Measurements from ENCODE around the gene KLRF1.

Gene KLRF1

DNA sequence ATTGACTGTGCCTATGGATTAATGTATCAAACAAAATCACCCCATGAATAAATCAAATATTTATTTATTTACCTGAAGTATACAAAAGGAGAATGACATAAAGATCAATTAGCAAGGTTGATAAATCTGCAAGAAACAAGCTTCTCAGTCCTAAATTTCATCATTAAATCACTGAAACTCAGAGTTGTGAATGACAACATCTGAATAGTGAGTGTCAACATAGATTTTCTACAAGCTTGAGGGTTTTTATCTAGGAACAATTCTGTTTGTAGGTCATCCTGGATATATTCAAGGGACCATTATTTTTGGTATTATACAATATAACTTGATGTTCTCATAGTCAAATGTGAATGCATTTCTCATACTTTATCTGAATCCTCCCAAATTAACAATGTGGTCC, 17.4 kb upstream of the KLRF1 start:
- no peak for DNase-seq

DNA sequence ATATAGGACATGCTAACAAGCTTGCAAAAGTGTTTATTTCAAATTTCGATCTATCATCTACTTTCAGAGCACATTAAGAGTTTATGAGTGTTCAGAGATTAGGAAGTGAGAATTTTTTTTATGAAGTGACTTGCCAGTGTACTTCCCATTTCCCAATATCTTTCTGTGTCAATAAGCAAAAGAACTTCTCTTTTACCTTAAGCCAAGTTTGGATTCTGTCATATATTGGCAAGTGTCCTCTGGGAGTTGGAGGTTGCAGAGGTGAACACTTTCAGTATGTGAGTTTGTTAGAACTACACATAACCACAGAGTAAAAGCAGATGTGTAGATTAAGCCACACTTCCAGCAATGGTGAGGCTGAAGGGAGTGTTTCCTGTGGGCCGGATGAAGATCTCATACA, 16.6 kb upstream of the KLRF1 start:
- no peak for DNase-seq

DNA sequence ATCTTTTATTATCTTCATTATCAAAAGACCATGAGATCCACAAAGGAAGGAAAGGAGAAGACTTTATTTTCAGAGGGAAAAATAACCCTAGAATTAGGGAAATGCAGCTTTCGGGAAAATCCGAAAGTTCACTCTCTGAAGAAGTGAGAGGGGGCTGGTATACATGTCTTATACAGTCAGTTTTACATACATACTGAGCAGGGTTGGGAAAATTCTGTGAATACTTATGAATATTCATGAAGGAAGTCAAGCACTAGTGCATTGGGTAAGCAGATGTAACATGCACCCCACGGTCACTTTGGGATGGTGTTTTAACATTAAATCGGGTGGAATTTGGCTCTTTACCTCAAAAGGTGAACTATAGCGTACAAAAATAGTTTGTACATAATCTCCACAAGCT, 15.7 kb upstream of the KLRF1 start:
- no peak for DNase-seq

DNA sequence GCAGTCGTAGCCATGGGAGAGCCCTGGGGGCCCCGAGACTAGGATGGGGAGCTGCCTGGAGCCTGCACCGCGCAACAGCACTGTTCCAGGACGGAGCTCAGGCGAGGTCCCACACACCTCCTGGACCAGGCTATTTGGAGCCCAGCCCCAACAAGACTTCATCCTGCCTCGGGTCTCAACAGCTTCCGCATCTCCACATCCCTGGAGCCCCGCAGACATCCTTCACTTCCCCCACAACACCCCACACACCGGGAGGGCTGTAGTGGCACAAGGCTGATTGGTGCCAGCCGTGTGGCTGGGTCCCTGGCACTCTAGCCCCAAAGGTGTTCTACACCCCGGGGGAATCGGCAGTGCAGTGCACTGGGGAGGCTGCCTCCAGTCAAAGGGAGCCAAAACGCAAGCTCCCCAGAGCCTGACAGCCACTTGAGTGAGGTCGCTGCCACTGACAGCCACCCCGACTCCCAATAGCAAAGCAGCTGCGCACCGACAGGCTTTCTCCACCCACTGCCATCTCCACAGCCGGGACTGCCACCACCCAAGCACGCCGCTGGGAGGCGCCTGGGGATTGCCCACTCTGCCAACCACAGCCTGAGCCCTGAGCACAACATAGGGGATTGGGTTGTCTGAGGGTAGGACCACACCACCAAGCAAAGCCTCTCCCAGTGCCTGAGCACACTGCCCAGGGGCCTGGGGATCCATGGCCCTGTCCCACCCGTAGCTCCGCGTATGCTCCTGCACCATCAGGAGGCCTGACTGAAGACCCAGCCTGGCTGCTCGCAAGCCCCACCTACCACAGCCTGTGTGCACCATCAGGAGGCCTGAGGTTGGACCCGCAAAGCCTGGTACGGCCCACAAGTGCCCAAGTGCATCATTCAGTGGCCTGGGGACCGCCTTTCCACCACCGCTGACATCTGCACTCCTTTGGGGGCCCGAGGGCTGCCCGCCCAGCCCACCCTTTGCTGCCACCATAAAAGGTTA, 13.2 kb upstream of the KLRF1 start:
- peak; percentile 86 to 91 for DNase-seq

DNA sequence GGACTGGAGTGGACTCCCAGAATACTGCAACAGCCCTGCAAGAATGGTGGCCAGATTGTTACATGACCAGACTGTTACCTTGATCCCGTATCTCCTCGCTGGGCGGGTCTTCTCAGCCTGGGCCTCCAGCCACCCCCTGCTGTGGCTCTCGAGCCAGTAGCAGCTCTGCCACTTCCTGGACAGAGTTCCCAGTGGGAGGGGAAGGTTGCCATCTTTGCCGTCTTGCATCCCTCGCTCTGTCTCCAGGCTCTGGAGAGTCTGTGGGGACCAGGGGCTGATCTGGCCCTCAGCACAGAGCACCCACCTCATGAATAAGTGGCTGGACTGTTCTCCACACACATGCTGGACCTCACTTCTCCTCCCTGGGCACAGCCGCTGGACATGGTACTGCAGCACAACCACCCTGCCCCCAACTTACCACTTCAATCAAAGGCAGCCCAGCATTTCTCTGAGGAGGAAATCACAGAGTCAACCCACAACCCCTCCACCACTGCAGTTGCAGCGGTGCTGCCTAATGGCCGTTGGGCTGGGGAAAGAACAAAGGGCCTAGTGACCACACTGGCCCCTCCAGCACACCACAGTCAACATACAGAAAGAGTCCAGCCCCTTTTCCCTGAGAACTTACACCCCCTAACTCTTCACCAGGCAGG, 6.9 kb upstream of the KLRF1 start:
- DNase-seq, result no peak

DNA sequence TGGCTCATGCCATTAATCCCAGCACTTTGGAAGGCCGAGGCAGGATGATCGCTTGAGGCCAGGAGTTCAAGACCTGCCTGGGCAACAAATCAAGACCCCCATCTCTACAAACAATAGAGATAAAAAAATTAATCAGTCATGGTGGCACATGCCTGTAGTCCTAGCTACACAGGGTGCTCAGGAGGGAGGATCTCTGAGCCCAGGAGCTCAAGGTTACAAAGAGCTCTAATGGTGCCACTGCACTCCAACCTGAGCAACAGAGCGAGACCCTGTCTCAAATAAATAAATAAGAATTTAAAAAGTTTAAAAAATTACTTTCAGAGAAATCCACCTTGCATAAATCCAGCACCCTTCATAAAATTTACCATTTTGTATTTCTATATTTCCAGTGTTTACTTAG, 2.2 kb downstream of the KLRF1 start:
- DNase-seq, result no peak

DNA sequence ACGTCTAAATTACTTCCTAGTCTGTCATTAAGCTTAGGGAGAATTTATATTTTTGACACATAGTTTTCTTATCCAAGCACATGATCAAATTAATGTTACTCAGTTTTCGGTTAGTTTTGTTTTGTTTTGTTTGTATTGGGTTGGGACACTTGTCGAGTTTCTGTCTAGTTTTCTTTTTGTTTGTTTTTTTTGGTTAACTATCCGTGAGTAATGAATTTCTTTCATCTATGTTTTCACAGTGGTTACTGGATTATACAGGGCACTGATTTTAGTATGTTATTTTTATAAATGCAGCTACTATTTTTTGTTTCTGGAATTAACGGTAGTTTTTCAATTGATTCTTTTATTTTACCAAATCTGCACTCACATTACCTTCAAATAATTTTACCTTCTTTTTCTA, 2.7 kb downstream of the KLRF1 start:
- DNase-seq, result no peak

DNA sequence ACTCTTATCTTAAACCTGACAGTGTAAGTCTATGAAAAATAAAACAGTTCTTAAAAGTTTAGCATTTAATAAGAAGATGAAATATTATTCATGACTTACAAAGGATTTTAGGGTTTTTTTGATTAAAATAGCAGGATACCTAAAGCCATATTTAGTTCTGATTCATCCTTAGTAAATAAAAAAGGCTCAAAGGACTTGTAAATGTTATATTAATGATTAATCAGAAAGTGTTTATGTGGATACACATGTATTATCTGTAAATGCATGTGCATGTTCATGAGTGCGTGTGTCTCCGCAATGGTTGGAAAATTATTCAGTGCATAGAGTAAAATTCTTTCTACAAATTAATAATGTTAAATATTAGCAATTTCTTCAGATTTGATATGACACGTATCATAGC, 4.4 kb downstream of the KLRF1 start:
- no peak for DNase-seq

DNA sequence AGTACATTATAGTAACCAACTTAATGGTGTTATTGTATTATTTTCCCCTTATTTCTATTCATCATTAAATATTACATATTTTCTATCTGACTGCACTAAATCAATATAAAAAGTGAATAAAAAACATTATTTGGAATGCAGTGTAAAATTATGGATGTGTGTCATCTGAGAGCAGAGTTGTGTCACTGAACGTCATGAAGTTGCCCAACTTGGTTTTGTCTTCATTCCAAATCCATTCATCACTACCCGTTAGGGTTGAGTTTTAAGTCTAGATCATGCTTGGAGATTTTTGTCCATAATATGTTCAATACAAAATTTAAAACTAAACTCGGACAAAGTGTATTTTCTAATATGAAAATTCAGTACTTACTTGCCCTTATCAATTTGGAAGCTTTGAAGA, 16.1 kb downstream of the KLRF1 start:
- DNase-seq, result no peak

DNA sequence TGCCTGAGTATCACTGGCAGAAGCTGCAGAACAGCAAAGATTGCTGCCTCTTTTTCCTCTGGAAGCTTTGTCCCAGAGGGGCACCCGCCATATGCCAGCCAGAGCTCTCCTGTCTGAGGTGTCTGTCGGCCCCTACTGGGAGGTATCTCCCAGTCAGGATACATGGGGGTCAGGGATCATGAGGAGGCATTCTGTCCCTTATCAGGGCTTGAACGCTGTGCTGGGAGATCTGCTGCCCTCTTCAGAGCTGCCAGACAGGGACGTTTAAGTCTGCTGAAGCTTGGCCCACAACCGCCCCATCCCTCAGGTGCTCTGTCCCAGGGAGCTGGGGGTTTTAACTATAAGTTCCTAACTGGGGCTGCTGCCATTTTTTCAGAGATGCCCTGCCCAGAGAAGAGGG, 21.6 kb downstream of the KLRF1 start:
- no peak for DNase-seq

DNA sequence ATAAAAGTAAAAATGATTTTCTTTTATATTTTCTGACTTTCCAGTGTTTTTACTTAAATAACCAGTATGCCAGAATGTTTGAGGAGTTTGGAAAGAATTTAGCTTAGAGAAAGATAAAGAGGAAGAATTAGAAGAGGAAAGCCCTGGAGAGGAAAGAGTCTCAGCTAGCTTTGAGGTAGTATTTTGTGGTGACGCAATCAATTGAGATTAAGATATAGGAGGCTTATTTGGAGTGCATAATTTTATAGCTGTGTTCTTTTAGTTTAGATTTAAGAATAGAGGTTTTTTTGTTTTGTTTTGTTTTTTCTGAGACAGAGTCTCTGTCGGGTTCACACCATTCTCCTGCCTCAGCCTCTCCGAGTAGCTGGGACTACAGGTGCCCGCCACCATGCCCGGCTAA, 23.8 kb downstream of the KLRF1 start:
- DNase-seq, result no peak

DNA sequence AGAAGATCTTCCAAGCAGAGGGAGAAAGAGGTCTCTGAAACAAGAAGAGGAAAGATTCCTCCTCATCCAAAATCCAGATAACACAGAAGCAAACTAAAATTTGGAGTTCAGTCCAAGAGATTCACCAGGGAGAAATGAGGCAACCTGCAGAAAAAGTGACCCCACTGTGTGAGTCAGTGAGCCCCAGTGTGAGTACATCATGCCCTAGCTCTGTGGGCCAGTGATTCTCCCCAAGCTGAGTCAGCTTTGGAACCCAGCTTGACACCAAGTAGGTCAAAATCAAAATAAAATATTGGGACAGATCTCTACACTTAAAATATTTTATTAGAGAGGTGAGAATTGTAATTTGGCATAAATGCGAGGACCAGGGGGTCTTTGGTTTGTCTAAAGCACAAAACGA, 24.6 kb downstream of the KLRF1 start:
- no peak for DNase-seq

DNA sequence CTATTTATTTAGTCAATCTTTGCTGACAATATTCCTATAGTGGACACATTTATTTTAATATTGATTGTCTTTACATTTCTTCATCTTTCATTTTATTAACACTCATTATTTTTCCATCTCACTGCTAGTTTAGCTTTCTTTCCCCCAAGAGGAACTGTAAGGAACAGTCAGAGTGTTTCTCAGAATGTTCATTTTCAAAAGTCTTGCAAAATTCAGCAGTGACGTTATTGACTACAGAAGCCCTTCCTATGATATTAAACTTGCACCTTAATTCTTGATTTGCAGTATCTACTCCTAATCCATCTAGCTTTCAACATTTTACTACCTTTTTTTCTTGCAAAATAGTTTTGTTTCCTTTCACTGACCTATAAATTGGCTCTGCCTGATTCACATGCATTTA, 28.9 kb downstream of the KLRF1 start:
- DNase-seq, result no peak

DNA sequence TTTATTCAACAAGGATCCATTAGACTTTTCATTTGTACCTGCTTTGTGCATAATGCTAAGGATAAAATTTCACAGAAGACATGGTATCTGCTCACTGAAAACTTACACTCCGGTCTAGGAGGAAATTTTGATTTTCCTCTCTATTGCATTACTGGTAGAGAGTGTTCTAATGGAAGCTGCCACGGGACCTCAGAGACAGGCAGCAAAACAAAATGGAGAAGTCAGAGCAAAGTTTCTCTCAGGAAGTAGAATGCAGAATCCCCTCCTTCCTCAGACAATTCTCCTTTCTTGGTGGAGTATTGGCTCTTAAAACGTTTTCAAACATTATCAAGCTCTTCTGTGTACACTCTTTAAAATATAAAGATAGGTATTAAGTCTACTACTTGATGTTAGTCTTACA, 29.6 kb downstream of the KLRF1 start:
- DNase-seq, result no peak

DNA sequence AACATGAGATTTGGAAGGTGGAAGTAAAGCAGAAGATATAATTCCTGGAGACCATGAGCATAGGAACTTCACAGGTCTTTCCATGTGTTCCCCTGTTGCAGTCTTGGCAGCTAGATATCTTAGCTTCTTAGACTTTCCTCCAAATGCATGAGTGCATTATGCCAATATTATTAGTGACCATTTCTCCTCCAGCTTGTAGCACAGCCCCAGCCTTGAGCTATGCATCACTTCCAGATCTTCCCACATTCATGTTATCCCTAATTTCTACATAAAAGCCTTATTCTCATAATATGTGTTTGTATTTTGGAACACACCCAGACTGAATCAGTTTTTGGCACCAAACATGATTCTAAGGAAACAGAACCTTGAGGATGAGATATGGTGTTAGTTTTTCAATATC, 30.9 kb downstream of the KLRF1 start:
- DNase-seq, result no peak

DNA sequence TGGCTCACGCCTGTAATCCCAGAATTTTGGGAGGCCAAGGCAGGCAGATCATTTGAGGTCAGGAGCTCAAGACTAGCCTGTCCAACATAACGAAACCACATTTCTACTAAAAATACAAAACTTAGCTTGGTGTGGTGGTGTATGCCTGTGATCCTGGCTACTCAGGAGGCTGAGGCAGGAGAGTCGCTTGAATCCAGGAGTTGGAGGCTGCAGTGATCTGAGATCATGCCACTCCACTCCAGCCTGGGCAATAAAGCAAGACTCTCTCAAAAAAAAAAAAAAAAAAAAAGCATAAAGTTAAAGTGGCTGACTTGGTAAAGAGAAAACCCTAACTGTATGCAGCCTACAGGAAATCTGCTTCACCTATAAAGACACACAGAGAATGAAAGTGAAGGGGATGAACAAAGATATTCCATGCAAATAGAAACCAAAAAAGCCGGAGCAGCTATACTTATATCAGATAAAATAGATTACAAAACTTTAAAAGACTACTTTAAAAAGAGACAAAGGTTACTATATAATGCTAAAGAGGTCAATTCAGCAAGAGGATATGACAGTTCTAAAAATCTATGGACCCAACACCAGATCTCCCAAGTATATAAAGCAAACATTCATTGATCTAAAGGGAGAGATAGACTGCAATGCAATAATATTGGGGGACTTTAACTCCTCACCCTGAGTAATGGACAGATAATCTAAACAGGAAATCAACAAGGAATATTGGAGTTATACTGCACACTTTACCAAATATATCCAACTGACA, 37.8 kb downstream of the KLRF1 start:
- no peak for DNase-seq

DNA sequence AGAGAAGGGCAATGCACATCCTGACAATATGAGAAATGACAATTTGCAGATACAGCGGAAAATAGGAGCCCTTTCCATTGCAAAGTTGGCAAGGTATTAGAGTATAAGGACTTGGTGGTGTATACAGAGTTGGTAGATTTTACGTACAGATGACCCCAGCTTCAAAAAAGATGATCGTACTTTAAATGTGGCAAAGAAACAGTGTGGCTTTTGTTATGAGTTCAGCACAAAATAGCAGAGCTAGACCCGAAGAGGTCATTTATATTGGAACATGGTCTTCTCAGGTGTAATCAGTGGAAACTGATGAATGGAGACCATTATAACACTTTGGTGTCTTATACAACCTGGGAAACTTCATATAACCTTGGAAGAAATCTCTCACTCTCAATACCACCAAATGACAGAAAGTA, 39.6 kb downstream of the KLRF1 start:
- DNase-seq, result no peak

DNA sequence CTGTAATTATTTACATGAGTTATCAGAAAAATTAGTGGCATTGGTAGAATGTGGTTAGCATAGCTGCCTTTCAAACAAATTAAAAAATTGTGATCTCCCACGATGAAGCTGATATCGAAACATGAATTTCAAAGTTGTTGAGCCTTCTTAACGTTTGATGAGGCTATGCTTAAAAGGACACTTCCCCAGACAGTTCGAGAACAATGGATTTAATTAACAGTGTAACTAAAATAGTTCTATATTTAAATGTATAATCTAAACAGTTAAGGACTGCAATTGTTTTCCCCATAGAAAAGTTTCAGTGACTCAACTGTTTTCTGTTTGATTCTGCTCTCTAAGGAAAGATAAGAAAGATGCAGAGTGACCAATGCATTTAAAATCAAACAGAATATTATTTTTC, 40.2 kb downstream of the KLRF1 start:
- no peak for DNase-seq

DNA sequence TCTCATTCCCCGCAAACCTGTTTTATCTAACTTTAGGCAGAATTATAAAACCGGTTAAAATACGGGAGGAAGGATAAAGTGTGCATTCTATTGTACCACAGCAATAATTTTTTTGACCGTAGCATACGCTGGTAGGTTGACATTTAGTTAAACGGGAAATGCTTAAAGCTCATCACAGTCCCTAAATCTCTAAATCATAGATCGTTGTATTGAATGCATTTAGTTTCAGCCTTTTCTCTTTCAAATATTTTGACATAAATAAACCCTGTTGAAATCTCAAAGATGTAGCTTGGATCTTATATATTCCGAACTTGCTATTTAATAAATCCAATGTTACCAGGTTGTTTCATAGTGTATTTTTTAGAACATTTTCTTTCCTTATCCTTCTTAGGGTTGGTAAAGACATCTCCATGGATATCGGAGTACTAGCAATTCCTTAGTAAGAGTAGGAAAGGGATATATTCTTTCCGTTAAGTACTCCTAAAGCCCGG, 41.1 kb downstream of the KLRF1 start:
- no peak for DNase-seq

DNA sequence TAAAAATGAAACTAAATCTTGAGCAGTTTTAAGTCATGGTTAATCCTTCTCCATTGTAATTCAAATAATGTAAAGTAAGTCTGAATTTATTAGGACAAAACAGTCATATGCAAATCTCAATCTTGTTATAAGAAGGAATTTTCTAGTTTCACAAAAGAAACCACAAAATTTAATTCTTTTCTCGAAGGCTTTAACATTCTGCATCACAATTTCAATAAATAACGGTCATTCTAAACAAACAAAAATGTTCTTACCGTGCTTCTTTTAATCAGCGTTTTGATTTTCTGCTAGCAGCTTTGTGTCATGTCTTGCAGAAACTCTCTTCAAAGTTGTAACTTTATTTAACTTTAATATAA, 41.6 kb downstream of the KLRF1 start:
- no peak for DNase-seq

DNA sequence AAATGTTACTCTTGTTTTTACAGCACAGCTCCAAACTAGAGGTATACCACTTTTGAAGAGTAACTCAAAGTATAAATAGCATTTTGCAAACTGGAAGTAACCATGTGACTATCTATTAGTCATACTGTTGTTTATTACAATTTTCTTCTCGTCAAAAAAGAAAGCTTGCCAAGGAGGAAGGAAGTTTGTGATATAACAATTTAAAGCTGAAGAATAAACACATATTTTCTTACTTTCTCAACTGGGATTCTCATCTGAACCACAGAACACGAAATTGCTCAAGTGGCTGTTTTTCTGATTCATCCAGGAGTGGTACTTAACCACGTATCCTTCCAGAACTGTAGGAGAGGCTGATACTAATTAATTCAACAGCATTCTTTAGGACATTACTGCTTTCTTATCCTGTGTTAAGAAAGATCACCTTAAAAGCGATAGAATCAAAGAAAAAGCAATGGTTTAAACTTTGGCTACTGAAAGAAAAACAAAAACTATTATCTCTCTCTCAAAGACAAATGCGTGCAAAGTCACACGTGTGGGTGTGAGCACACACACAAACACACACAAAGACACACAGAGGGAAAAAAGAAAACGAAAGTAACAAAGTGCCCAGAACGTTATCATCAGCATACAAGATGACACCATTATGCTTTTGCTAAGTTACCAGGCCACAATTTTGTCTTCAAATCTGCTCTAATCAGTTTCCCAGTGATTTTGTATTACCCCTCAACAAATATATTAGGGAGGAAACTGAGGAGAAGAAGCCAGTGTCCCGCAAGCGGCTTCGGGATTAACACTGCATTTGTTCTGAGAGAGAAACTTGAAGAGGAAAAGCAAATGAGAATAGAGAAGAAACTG, 42.3 kb downstream of the KLRF1 start, which contains the start of gene CLEC2B:
TSS of gene CLEC2B (minus strand) at position 48 of the 855 bp plus-strand sequence.
- peak in 1 of 2 experiments; percentile 28 for DNase-seq

DNA sequence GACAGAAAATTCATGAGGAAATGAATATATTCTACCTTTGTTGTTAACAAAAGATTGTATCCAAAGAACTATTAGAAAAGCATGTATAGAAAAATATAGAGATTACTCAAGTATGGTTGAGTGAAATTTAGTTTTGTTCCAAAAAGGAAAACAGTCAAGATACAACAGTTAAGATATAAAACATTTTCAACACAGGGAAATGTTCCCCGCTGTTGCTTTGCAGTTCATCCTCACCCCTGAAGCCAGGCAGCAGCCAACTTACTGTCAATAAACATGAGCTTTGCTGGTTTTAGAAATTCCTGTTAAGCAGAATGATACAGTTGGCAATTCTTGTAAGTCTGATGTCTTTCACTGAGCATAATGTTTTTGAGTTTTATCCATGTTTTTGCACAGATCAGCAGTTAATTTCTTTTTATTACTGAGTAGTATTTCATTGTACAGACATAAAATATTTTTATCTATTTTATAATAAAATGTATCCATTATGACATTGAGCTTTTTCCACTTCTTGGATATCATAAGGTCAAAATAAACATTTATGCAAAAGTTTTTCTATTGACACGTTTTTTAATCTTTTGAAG, 43.1 kb downstream of the KLRF1 start:
- DNase-seq, result no peak

Data from stimulated activated CD4-positive, alpha-beta T cell treated with anti-CD3 and anti-CD28 coated beads, Interleukin-4, amount 100 ng/mL, for 4 hours (primary cell).